T-helper 2 cell treated with Interferon-gamma antibody and Interleukin-4, amounts not matched to agents 5 μg/mL and 100 μg/mL, for 36 hours (primary cell): Measurements from ENCODE around the gene SNX5.
"Not testable (repeated sequence)": the region's sequence is repeated elsewhere in the genome, so short reads cannot be mapped to it uniquely, and the experiment has no call there.

ENCODE experiments used
- DNase-seq: peaks from one replicate; pipeline ENCODE4 v3.0.0; 2021; ENCODE audit warnings: low spot score
- H3K27ac Mint-ChIP-seq: one replicate; pipeline ENCODE4 v1.8.0; 2021; ENCODE audit warnings: mild to moderate bottlenecking, mixed read lengths
- H3K27me3 Mint-ChIP-seq: one replicate; pipeline ENCODE4 v1.8.0; 2021; ENCODE audit warnings: low read depth, mixed read lengths
- H3K36me3 Mint-ChIP-seq: one replicate; pipeline ENCODE4 v1.8.0; 2021; ENCODE audit warnings: low read depth, mixed read lengths
- H3K4me1 Mint-ChIP-seq: one replicate; pipeline ENCODE4 v1.8.0; 2021; ENCODE audit warnings: low read depth, mixed read lengths
- H3K4me3 Mint-ChIP-seq: one replicate; pipeline ENCODE4 v1.8.0; 2022; ENCODE audit warnings: mild to moderate bottlenecking, moderate library complexity, mixed read lengths
- H3K9me3 Mint-ChIP-seq: one replicate; pipeline ENCODE4 v1.8.0; 2021; ENCODE audit warnings: mixed read lengths

SNX5 gene

GRCh38 chr20:17971300-17972013, 2.9 kb upstream of the SNX5 start:
- Mint-ChIP-seq H3K4me3 (peak overlapping the region; percentile 99), H3K27ac (peak overlapping the region; percentile 68), H3K9me3 (no peaks in the 10 kb centered on the region), H3K27me3 (no peaks in the 10 kb centered on the region), H3K36me3 (peaks cover 67% of the 10 kb centered on the region), H3K4me1 (peaks cover 46% of the 10 kb centered on the region)
- no peak for DNase-seq

DNA sequence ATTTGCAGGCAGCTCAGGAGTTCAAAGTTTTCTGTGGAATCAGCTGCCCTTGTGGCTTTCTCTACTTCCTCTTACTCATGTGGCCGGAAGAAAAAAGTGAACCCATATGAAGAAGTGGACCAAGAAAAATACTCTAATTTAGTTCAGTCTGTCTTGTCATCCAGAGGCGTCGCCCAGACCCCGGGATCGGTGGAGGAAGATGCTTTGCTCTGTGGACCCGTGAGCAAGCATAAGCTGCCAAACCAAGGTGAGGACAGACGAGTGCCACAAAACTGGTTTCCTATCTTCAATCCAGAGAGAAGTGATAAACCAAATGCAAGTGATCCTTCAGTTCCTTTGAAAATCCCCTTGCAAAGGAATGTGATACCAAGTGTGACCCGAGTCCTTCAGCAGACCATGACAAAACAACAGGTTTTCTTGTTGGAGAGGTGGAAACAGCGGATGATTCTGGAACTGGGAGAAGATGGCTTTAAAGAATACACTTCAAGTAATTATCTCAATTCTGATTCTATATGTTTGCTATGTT, 1.4 kb upstream of the SNX5 start:
- Mint-ChIP-seq H3K27ac (peak overlapping the region; percentile 98), H3K4me1 (peaks cover 46% of the 10 kb centered on the region), H3K9me3 (no peaks in the 10 kb centered on the region), H3K27me3 (no peaks in the 10 kb centered on the region), H3K36me3 (peaks cover 67% of the 10 kb centered on the region), H3K4me3 (peak overlapping the region; percentile 99)
- peak; percentile 41 for DNase-seq

DNA sequence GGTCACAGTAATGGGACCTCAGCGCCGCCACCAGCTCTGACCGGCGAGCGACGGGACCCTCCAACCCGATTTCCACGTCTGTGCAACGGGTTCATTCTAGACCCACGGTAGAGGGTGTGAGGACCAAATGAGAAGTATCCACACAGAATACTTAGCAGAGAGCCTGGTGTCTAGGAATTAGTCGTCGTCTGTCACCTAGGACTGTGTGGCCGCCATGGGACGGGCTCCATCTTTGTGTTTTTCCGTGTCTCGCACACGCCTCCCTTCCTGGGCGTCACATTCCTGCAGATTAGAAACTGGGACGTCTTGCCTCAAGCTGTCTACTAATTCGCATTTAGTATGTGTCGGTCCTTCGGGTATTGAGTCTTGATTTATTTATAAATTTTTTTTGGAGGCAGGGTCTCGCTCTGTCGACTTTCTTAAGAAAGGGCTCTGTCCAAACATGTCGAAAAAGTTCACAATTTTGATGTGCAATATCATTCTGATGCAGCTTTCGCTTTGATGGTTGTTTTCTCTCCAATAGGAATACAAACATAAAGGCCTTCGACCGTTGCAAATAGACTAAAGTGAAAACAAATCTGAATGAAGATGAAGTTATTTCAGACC, 787 bp upstream of the SNX5 start:
- Mint-ChIP-seq H3K4me1 (peaks cover 48% of the 10 kb centered on the region), H3K4me3 (peak overlapping the region; percentile 99), H3K27ac (peak overlapping the region; percentile 98), H3K27me3 (no peaks in the 10 kb centered on the region), H3K9me3 (no peaks in the 10 kb centered on the region), H3K36me3 (peaks cover 70% of the 10 kb centered on the region)
- DNase-seq, result no peak

GRCh38 chr20:17967521-17968365, 851 bp downstream of the SNX5 start:
- Mint-ChIP-seq H3K27me3 (no peaks in the 10 kb centered on the region), H3K9me3 (no peaks in the 10 kb centered on the region), H3K36me3 (peaks cover 79% of the 10 kb centered on the region), H3K4me1 (peaks cover 49% of the 10 kb centered on the region), H3K4me3 (peak overlapping the region; percentile 89), H3K27ac (peak overlapping the region; percentile 92)
- peak; percentile 36 for DNase-seq

DNA sequence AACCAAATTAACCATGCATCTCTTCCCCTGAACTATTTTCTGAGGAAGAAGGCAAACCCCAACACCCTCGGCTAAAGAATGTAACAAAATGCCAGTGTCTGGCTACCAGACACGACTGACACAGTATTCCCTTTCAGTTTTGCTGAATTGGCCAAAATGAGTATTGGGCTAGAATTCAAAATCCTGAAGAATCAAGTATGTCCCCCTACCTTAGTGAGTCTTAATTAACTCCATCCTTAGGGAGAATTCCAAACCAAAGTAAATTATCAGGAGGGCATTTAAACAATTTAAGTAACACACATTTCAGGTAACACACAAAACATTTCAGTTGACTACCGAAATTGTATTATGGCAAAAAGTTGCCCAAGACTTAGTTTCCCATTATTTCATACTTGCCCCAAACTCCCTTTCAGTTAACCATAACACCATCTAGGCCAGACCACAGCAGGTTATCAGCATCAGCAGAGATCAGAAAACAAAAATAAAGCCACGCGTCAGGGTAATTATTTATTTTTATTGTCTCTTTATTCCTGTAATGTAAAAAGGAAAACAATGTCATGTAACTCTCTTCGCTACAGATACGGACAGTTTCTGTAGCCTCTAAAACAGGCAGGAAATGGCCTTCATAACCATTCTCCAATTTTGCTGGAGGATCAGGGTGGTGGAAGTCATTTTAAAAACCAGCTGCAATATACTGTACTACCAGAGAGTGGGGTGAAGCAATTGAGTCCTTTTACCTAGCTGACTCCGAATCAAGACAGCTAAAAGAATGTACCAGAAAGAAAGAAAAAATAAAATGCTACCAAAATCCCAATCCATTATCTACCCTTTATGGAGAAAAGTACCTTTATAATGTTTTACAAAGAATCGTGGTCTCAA, 1.9 kb downstream of the SNX5 start:
- Mint-ChIP-seq H3K36me3 (peaks cover 74% of the 10 kb centered on the region), H3K27ac (peak overlapping the region; percentile 92), H3K4me1 (peaks cover 48% of the 10 kb centered on the region), H3K27me3 (no peaks in the 10 kb centered on the region), H3K4me3 (peak overlapping the region; percentile 89), H3K9me3 (no peaks in the 10 kb centered on the region)
- DNase-seq, result no peak

- Mint-ChIP-seq H3K27ac (peak overlapping the region; percentile 92), H3K27me3 (no peaks in the 10 kb centered on the region), H3K9me3 (no peaks in the 10 kb centered on the region), H3K4me1 (peaks cover 49% of the 10 kb centered on the region), H3K36me3 (peaks cover 64% of the 10 kb centered on the region), H3K4me3 (peak overlapping the region; percentile 89)
- DNase-seq, result no peak
Observed at GRCh38 chr20:17965042-17965697, 3.4 kb downstream of the SNX5 start.

GRCh38 chr20:17964632-17965031, 4.0 kb downstream of the SNX5 start:
- Mint-ChIP-seq H3K4me3 (peak overlapping the region; percentile 89), H3K9me3 (no peaks in the 10 kb centered on the region), H3K27me3 (no peaks in the 10 kb centered on the region), H3K4me1 (peaks cover 52% of the 10 kb centered on the region), H3K36me3 (peaks cover 62% of the 10 kb centered on the region), H3K27ac (peak overlapping the region; percentile 74)
- no peak for DNase-seq

DNA sequence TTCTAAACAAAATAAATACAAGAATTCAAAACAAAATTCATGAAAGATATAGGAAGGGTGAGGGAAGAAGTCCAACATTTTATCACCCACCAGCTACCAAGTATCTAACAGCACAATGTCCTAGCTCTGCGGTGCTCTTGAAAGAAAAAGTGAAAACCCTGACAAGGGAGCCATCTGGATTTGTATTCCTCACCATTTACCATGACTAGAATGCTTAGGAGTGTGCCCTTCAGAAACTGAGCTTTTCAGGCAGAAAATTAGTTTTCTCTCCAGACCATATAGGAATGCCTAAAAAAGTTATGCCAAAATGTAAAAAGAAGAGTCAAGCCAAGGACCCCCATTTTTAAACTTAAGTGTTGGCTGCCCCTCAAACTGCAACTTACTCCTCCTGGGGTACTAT, 4.5 kb downstream of the SNX5 start:
- peak overlapping the region; percentile 89 for H3K4me3 Mint-ChIP-seq
- peak overlapping the region; percentile 74 for H3K27ac Mint-ChIP-seq
- H3K27me3 Mint-ChIP-seq, result no peaks in the 10 kb centered on the region
- no peak for DNase-seq
- peaks cover 65% of the 10 kb centered on the region for H3K36me3 Mint-ChIP-seq
- H3K9me3 Mint-ChIP-seq, result no peaks in the 10 kb centered on the region
- peaks cover 57% of the 10 kb centered on the region for H3K4me1 Mint-ChIP-seq

DNA sequence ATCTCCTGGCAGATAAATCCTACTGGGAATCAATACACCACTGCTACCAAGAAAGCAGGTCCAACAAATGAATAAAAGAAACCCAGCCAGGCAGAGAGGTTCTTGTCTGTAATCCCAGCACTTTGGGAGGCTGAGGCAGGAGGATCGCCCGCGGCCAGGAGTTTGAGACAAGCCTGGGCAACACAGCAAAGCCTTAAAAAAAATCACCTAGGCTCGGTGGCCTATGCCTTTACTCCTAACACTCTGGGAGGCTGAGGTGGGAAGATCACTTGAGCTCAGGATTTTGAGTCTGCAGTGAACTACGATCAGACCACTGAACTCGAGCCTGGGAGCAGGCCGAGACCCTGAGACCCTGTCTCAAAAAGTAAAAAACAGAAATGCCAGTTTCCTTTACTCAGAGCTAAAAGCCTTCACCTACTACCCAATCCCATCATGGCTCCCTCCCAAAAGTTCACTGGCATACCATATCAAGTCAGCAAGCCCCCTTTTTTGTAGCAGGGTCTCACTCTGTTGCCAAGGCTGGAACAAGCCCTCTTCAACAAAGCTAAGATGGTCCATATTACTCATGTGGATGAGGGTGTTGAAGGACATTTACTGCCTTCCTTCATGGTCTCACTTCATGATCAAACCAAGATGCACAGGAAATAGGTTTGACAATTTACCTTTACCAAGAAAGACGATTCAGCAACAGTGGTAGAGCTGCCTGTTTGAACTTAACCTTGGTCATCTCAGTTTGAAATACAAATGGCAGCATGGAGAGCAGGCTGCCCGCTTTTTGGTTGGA, 5.3 kb downstream of the SNX5 start:
- Mint-ChIP-seq H3K27ac (peak overlapping the region; percentile 74), H3K4me1 (peaks cover 63% of the 10 kb centered on the region), H3K4me3 (peak overlapping the region; percentile 89), H3K36me3 (peaks cover 69% of the 10 kb centered on the region), H3K27me3 (no peaks in the 10 kb centered on the region), H3K9me3 (no peaks in the 10 kb centered on the region)
- DNase-seq, result no peak

DNA sequence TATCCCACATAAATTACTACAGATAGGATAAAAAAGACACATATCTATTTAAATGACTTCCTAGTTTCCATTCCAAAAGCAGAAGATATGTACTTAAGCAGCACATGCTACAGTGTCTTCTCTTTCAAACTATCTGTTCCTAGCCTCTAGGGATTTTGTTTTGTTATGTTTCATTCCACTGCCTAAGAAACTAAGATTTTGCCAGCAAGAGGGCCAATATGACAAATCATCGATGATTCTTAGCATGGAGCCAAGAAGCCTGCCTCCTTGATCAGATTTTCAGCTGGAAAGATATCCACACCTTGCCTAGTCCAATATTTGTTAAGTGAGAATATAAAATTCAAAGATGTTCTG, 7.0 kb downstream of the SNX5 start:
- Mint-ChIP-seq H3K4me1 (peaks cover 70% of the 10 kb centered on the region), H3K36me3 (peaks cover 64% of the 10 kb centered on the region), H3K27me3 (no peaks in the 10 kb centered on the region), H3K4me3 (peak overlapping the region; percentile 35), H3K9me3 (no peaks in the 10 kb centered on the region), H3K27ac (peak overlapping the region; percentile 66)
- DNase-seq, result no peak

- Mint-ChIP-seq H3K9me3 (no peaks in the 10 kb centered on the region), H3K4me1 (peaks cover 72% of the 10 kb centered on the region), H3K36me3 (peaks cover 60% of the 10 kb centered on the region), H3K27me3 (no peaks in the 10 kb centered on the region), H3K4me3 (peak overlapping the region; percentile 36), H3K27ac (peak overlapping the region; percentile 66)
- no peak for DNase-seq
Observed at GRCh38 chr20:17960927-17961586, 7.5 kb downstream of the SNX5 start.

DNA sequence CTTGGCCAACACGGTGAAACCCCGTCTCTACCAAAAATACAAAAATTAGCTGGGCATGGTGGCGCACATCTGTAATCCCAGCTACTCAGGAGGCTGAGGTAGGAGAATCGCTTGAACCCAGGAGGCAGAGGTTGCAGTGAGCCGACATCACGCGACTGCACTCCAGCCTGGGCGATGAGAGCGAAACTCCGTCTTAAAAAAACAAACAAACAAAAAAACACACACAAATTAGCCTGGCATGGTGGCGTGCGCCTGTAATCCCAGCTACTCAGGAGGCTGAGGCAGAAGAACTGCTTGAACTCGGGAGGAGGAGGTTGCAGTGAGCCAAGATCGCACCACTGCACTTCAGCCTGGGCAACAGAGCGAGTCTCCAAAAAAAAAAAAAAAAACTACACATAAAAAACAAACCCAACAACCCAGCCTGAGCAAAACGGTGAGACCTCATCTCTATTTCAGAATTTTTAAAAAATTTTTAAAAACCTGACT, 8.2 kb downstream of the SNX5 start:
- peak overlapping the region; percentile 74 for H3K4me3 Mint-ChIP-seq
- H3K27me3 Mint-ChIP-seq, H3K9me3 Mint-ChIP-seq, DNase-seq: not testable (repeated sequence)
- H3K4me1 Mint-ChIP-seq, result peaks cover 76% of the 10 kb centered on the region
- H3K27ac Mint-ChIP-seq, result peak overlapping the region; percentile 82
- peaks cover 60% of the 10 kb centered on the region for H3K36me3 Mint-ChIP-seq
